NCI-H345 treated with DMSO at 0.1 percent for 48 hours (cell line): ENCODE measurements around the gene KPRP.

Experiments
- DNase-seq: peaks from one replicate; lab custom pipeline; 2025; ENCODE audit not compliant: unreplicated experiment; lab: John Stamatoyannopoulos, UW

KPRP gene

DNA sequence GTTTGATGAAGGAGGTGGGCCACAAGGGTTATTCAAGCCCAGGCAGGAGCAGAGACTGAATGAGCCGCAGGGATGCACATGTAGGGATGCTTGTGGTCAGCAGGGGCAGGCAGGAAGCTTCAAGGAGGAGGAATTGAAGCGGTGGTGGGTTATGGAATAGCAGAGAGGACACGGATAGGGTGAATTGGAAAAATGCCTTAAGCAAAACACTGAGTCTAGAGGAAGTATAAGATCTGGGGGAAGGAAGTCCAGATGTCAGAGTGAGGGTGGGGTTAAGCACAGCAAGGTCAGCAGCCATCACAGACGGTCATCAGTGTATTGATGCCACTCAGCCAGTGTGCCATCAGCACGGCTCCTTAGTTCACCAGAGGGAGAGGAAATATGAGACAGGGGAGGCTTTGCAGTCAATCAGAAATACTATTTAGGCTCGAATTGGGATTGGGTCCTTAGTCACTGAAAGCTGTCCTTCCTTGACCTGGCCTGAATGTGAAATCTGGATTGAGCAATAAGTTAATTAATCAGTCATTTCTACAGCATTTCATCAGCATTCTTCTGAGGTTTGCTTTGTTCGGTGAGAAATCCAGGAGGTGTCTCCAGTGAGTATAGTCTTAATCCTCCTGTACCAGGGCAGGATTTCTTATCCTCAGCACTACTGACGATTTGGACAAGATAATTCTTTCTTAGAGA lies 11.2 kb downstream of the KPRP start:
- DNase-seq, result no peak

- DNase-seq, result no peak
These were observed 12.6 kb downstream of the KPRP start for GRCh38 chr1:152770411-152770810.

DNA sequence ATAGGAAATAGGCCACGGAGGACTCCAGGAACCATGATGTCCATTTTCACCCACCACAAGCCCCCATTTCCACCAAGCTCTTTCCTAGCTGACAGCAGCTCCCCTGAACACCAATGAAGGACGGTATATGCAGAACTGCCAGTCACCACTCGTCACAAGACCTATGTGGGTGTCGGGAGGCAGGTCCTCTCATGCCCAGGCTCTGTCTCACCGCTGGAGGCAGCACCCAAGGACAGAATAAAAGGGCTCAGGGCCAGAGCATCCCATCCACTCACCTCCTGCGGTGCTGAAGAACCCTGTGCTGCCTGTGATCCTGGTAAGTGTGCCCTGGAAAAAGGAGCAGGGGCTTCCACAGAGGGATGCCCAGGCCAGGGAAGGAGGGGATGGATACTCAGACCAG lies 17.1 kb downstream of the KPRP start, which contains the start of gene LCE1F:
TSS of gene LCE1F (plus strand) at position 266 of the 400 bp plus-strand sequence. CDS start 1,232 bp downstream, outside the sequence.
- DNase-seq, result no peak

- no peak for DNase-seq
These were observed 18.5 kb downstream of the KPRP start for GRCh38 chr1:152776361-152776760.

GRCh38 chr1:152777510-152778137 lies 19.8 kb downstream of the KPRP start:
- DNase-seq, result no peak

- no peak for DNase-seq
These were observed 25.3 kb downstream of the KPRP start for GRCh38 chr1:152783095-152783494.

DNA sequence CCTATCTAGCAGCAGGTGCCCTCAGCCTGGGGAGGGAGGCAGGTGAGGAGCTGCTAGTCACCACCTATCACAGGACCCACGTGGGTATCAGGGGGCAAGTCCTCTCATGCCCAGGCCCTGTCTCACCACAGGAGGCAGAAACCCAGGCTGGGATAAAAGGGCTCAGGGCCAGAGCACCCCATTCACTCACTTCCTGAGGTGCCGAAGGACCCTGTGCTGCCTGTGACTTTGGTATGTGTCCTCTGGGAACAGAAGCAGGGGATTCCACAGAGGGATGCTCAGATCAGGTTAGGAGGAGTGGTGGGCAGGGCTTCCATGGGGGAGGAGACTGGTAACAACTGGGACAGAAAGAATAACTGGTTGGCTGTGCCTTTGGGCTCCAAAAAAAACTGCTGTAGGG lies 28.3 kb downstream of the KPRP start, which contains the start of gene LCE1E:
TSS of gene LCE1E (plus strand) at position 181 of the 400 bp plus-strand sequence. CDS start 1,043 bp downstream, outside the sequence.
- DNase-seq, result no peak

GRCh38 chr1:152795686-152796085 lies 37.9 kb downstream of the KPRP start:
- no peak for DNase-seq

- no peak for DNase-seq
These were observed 38.6 kb downstream of the KPRP start, which contains the start of gene LCE1D for GRCh38 chr1:152796421-152796820. Gene LCE1D, plus strand, starts transcription at chr1:152796721. Its CDS starts 1,074 bp downstream, at chr1:152797795.

DNA sequence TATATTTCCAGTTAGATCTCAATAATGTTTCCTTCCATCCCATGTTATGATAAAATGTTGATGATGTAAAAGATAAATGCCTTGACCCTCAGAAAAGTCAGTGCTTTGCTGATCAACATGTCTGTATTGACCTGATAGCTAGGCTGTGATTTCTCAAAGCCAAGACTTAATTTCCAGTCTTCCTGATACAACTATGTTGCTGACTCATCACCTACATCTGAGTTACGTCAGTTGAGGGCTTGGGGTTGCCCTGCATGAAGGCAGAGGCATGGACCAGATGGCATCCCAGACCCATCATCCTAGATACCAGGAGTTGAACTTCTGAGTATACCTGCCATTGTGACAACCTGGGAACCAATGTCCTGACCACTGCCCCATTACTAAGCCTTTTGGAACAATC lies 43.5 kb downstream of the KPRP start:
- DNase-seq, result no peak

DNA sequence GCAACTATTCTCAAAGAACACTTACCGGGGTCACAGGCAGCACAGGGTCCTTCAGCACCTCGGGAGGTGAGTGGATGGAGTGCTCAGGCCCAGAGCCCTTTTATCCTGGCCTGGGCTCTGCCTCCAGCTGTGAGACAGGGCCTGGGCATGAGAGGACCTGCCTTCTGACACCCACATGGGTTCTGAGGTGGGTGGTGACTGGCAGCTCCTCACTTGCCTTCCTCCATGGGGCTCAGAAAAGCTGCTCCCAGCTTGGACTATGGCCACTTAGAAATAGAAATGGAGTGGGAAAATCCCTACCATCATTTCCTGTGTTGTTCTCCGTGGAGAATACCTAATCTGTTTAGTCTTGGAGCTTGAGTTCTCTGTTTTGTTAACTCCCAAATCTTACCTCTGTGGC lies 48.8 kb downstream of the KPRP start, which contains the start of gene LCE1C:
TSS of gene LCE1C (minus strand) at position 76 of the 400 bp plus-strand sequence. CDS start 1,173 bp downstream, outside the sequence.
- DNase-seq, result no peak

DNA sequence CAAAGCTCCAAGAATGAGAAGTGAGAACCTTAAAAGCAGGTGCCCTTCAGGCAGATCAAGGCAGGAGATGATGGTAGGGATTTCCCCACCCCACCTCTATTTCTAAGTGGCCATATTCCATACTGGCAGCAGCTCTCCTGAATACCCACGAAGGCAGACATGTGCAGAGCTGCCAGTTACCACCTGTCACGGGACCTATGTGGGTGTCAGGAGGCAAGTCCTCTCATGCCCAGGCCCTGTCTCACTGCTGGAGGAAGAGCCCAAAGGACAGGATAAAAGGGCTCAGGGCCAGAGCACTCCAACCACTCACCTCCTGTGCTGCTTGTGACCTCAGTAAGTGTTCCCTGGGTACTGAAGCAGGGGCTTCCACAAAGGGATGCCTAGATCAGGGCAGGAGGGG lies 53.2 kb downstream of the KPRP start:
- no peak for DNase-seq
